Esophagus muscularis mucosa (tissue), 4 donors: Measurements from ENCODE around the gene PCDHA10. TPM values are rescaled to one million over a fixed set of nuclear protein-coding genes. Genes with fewer than 3 reads are reported as not detected.

Experiments
- DNase-seq: peaks from one replicate; pipeline ENCODE4 v3.0.0-alpha.2; 2017; ENCODE audit errors: extremely low spot score
- H3K27ac ChIP-seq, 4 donors: fragments of 200-600 bp; sonication (generic); replicated peaks in 1 of 4; 1 replicate in 3 of 4; 2 replicates in 1 of 4; pipeline ENCODE4 v1.5.1; 2016 to 2019; ENCODE audit warnings: mild to moderate bottlenecking in 1 of 4
- H3K27me3 ChIP-seq, 4 donors: fragments of 200-600 bp; sonication (generic); one replicate each; pipeline versions ENCODE4 v1.5.1 to v1.6.0; 2016 to 2019
- H3K36me3 ChIP-seq, 4 donors: fragments of 200-600 bp; sonication (generic); one replicate each; pipeline ENCODE4 v1.5.1; 2016 to 2019
- H3K4me1 ChIP-seq, 4 donors: fragments of 200-600 bp; sonication (generic); one replicate each; pipeline ENCODE4 v1.5.1; 2016 to 2019
- H3K4me3 ChIP-seq, 4 donors: fragments of 200-600 bp; sonication (generic); 1 replicate in 2 of 4; 2 replicates in 2 of 4; pipeline ENCODE4 v1.5.1; 2016 to 2019; ENCODE audit warnings: mild to moderate bottlenecking in 4 of 4, moderate library complexity in 1 of 4
- H3K9me3 ChIP-seq, 4 donors: fragments of 200-600 bp; sonication (generic); 1 replicate in 3 of 4; 2 replicates in 1 of 4; pipeline ENCODE4 v1.5.1; 2016 to 2019
- CTCF ChIP-seq, 3 experiments: fragments of 200-600 bp in 2 of 3; fragments of 450-650 bp in 1 of 3; sonication (generic) in 2 of 3; IDR thresholded peaks; one replicate each; pipeline ENCODE4 v1.5.1; 2017 to 2019; ENCODE audit warnings: antibody characterized with exemption in 3 of 3, mild to moderate bottlenecking in 2 of 3, moderate library complexity in 1 of 3
- EP300 ChIP-seq: sonication (generic); formaldehyde crosslinking; IDR thresholded peaks from one replicate; pipeline ENCODE4 v1.6.1; 2017; ENCODE audit warnings: antibody characterized with exemption
- POLR2A ChIP-seq: fragments of 450-650 bp; IDR thresholded peaks from one replicate; pipeline ENCODE4 v1.6.1; 2017; ENCODE audit warnings: antibody characterized with exemption, moderate library complexity, mild to moderate bottlenecking, low read depth
- POLR2AphosphoS5 ChIP-seq, 2 donors: sonication (generic); formaldehyde crosslinking; IDR thresholded peaks; one replicate each; pipeline ENCODE4 v1.6.1; 2017; ENCODE audit warnings: antibody characterized with exemption in 2 of 2
- WGBS: methylation state at CpG from one replicate; pipeline ENCODE4 v1.1.5; 2018; 5-methylcytosine and 5-hydroxymethylcytosine counted together
- intact Hi-C: fragments of 100-400 bp; cut with DNase I; formaldehyde crosslinking; loops from one replicate; pipeline ENCODE4 v1.15.1; 2023
- total RNA-seq, 4 donors: library from RNA; depleted of rRNA; stranded (reverse); fragments of >200 nt; gene quantifications; one replicate each; pipeline versions ENCODE4 v1.1.0 to v1.2.1, GENCODE V29; 2016

The PCDHA10 gene
- total RNA-seq, 4 donors from 2014 or later, result 0.33 to 1.6 (median 1.0) TPM

- Histone ChIP-seq H3K9me3 (peaks cover 0 to 43% (median 33%) of the 10 kb centered on the region in 4 donors), H3K4me1 (no peaks in the 10 kb centered on the region), H3K4me3 (no peak overlapping the region), H3K27ac (no peak overlapping the region), H3K36me3 (no peaks in the 10 kb centered on the region), H3K27me3 (peaks cover 0 to 73% (median 1%) of the 10 kb centered on the region in 4 donors)
- DNase-seq, result no peak
- 45% methylated on average over 37 of the region's 94 CpGs for WGBS
- TF ChIP-seq POLR2AphosphoS5 (IDR thresholded peaks at IDR 0.05) (no peak), EP300 (no peak), CTCF (IDR thresholded peaks at IDR 0.05) (no peak)
- intact Hi-C loops, result no loop called here
Observed at GRCh38 chr5:140857177-140857986, 1.7 kb downstream of the PCDHA10 start.

- H3K9me3 ChIP-seq, result peaks cover 0 to 48% (median 36%) of the 10 kb centered on the region in 4 donors
- WGBS, result 80% methylated on average over 2 of the region's 22 CpGs
- peaks cover 0 to 3% (median 0%) of the 10 kb centered on the region in 4 donors for H3K36me3 ChIP-seq
- intact Hi-C loops, result no loop called here
- H3K4me3 ChIP-seq, result no peak overlapping the region
- H3K27me3 ChIP-seq, result peaks cover 0 to 73% (median 1%) of the 10 kb centered on the region in 4 donors
- no peaks in the 10 kb centered on the region for H3K4me1 ChIP-seq
- no peak overlapping the region for H3K27ac ChIP-seq
- DNase-seq, result no peak
- TF ChIP-seq EP300, result no peak
- TF ChIP-seq POLR2AphosphoS5 (IDR thresholded peaks at IDR 0.05), result no peak
- TF ChIP-seq CTCF (IDR thresholded peaks at IDR 0.05), result no peak
- TF ChIP-seq POLR2A, result no peak
Observed at GRCh38 chr5:140857987-140858240, 2.2 kb downstream of the PCDHA10 start.

- intact Hi-C loops, result no loop called here
- no peak for DNase-seq
- WGBS, result 52% methylated on average over 44 of the region's 76 CpGs
- Histone ChIP-seq H3K4me3 (no peak overlapping the region), H3K4me1 (no peaks in the 10 kb centered on the region), H3K27ac (no peak overlapping the region), H3K36me3 (peaks cover 0 to 4% (median 0%) of the 10 kb centered on the region in 4 donors), H3K27me3 (peaks cover 0 to 46% (median 1%) of the 10 kb centered on the region in 4 donors), H3K9me3 (peaks cover 0 to 41% (median 22%) of the 10 kb centered on the region in 4 donors)
- TF ChIP-seq EP300, result no peak
- TF ChIP-seq POLR2AphosphoS5 (IDR thresholded peaks at IDR 0.05), result no peak
- no peak for TF ChIP-seq CTCF (IDR thresholded peaks at IDR 0.05)
- no peak for TF ChIP-seq POLR2A
Observed at GRCh38 chr5:140862441-140863295, 7.0 kb downstream of the PCDHA10 start.

- 18% methylated on average over 25 of the region's 41 CpGs for WGBS
- Histone ChIP-seq H3K4me3 (peak within 1 kb of the TSS in 3 of 4 donors; percentile 28 to 32 (median 32)), H3K4me1 (no peaks in the 10 kb centered on the region), H3K27me3 (peaks cover 0 to 47% (median 2%) of the 10 kb centered on the region in 4 donors), H3K36me3 (no peaks in the 10 kb centered on the region), H3K27ac (no peak within 1 kb of the TSS), H3K9me3 (peaks cover 0 to 45% (median 17%) of the 10 kb centered on the region in 4 donors)
- TF ChIP-seq POLR2AphosphoS5 (IDR thresholded peaks at IDR 0.05) (no peak), CTCF (IDR thresholded peaks at IDR 0.05) (peak; percentile 13 to 31 (median 21))
- DNase-seq, result no peak
- intact Hi-C loops, result no loop called here
Observed at GRCh38 chr5:140868721-140869554, 13.2 kb downstream of the PCDHA10 start, which contains the start of gene PCDHA11. TSS of gene PCDHA11 (plus strand) at chr5:140868957. CDS start at chr5:140869104, 147 bp downstream.
